Adipose tissue (tissue), 3 donors: ENCODE results near the gene NHLRC1. TPM values are rescaled to one million over a fixed set of nuclear protein-coding genes. Genes with fewer than 3 reads are reported as not detected.

Experiments used
- H3K27ac ChIP-seq: one replicate; pipeline ENCODE4 v1.5.1; 2013; ENCODE audit warnings: low read depth, low read length
- WGBS, 3 donors: extraction: QIAGEN DNeasy Blood & Tissue Kit; methylation state at CpG; one replicate each; pipeline ENCODE4 v1.1.7; 2013; 5-methylcytosine and 5-hydroxymethylcytosine counted together
- polyA plus RNA-seq, 3 donors: library from polyadenylated mRNA; stranded (reverse); fragments of 200-250 nt; gene quantifications; one replicate each; pipeline ENCODE4 v1.2.3, GENCODE V29; 2013
- donor health status: healthy with polysubstance abuse.
- donor health status: Bipolar disorder and iron deficiency.
- donor health status: healthy.

NHLRC1 gene
- polyA plus RNA-seq, 3 donors: 0.11 to 1.6 (median 1.5) TPM

DNA sequence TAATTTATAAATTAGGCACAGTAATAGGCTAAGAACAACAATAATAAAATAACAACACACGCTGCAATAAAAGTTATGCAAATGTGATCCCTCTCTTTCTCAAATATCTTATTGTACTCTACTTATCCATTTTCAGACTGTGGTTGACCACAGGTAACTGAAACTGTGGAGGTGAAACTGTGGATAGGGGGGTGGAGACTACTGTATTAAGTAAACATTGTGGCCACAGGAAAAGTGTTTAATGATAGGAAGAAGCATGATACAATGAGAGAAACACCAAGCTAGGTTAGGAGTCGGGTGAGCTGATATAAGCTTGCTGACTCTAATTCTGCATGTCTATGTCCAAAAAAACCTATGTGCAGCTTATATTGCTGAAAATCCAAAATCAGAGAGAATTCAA, 23.0 kb downstream of the NHLRC1 start:
- 73 to 97% (median 83%) methylated on average over 2 of the region's 2 CpGs for WGBS, 3 donors
- H3K27ac ChIP-seq: no peak overlapping the region

DNA sequence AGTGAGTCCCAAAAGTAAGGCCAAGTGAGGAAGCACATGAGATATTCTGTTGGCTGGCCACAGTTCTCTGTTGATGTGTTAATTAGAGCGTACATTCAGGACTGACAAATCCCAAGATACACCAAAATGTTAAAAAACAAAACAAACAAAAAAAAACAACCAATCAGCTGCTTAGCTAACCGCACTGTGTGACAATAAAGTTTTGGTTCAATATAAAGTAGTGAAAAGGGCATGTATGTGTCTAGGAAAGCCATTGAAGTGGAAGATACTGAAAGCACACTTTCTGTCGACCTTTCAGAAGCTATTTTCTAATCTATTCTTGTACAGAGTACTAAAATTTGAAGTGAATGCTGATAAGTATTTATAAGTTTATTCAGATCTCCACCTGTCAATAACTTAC, 26.1 kb downstream of the NHLRC1 start:
- 87 to 90% (median 88%) methylated on average over 3 of the region's 3 CpGs for WGBS, 3 donors
- no peak overlapping the region for H3K27ac ChIP-seq

DNA sequence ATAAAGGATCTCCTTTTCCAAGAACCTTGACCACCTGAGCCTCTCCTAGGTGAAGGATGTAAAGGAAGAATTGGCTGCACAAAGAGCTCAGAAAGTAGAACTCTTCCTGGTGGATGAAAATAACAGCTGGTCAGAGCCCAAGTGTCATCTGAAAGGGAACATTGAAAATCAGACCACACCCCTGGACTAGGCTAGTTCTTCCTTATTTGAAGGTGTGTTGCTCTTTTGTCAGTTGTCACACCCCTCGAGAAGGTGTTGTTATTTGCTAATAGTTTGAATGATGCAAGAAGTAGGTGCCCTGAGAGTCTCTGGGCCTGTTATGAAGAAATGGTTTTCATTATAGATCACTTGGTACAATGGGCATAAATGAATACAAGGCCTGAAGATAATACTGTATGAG, 31.1 kb downstream of the NHLRC1 start:
- WGBS, 3 donors: 73 to 90% (median 89%) methylated on average over 1 of the region's 1 CpG
- no peak overlapping the region for H3K27ac ChIP-seq

- H3K27ac ChIP-seq: no peak overlapping the region
- WGBS, 3 donors: 80 to 90% (median 85%) methylated on average over 1 of the region's 1 CpG
Observed at GRCh38 chr6:18090349-18090786, 32.1 kb downstream of the NHLRC1 start.

GRCh38 chr6:18088419-18089296, 33.8 kb downstream of the NHLRC1 start:
- H3K27ac ChIP-seq: no peak overlapping the region
- 61 to 85% (median 82%) methylated on average over 5 of the region's 5 CpGs for WGBS, 3 donors

DNA sequence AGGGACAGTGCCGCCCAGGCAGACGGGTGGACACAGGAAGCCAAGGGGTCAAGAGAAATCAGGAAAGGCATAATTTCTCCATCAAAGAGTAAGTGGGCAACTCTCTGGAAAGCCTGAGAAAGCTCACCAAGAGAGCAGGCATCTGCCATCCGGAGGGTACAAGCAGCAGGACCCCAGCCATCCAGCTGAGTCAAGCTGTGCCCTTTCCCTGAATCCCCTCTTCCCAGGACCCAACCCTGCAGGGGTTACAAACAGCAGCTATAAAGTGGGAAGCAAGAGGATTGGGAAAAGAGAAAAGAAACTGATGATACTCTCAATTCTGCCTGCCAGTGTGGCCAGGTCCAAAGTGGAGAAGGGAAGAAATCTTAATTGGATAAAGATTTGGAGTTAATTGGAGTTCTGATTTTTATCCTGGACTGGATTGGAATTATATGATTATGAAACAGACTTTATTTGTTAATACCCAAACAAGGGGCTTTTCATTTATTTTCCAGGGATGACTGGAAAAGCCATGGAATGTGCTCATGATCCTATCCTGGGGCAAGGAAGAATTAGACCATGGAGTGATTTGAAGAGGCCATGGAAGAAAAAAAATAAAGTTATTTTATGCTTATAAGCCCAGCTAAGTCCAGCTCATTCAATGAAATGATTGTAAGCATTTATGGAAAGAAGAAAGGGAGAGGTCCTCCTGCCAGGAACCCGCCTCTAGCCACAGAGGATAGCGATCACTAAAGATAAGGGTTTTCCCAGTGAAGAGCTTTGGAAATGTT, 34.9 kb downstream of the NHLRC1 start:
- H3K27ac ChIP-seq: no peak overlapping the region
- 81 to 89% (median 88%) methylated on average over 5 of the region's 5 CpGs for WGBS, 3 donors

GRCh38 chr6:18081025-18081668, 41.3 kb downstream of the NHLRC1 start:
- 79 to 84% (median 80%) methylated on average over 11 of the region's 11 CpGs for WGBS, 3 donors
- no peak overlapping the region for H3K27ac ChIP-seq

DNA sequence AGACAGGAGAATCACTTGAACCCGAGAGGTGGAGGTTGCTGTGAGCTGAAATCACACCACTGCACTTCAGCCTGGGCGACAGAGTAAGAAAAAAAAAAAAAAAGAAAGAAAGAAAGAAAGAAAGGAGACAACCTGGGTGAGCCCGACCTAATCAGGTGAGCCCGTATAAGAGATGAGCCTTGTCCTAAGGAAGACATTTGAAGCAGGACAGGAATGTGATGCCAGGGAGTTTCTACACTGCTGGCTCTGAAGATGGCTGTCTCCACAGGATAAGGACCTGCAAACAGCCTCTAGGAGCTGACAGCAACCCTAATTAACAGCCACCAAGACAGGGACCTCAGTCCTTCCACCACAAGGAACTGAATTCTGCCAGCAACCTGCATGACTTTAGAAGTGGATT, 41.9 kb downstream of the NHLRC1 start:
- no peak overlapping the region for H3K27ac ChIP-seq
- WGBS, 3 donors: 87 to 96% (median 90%) methylated on average over 4 of the region's 4 CpGs

- 74 to 89% (median 81%) methylated on average over 3 of the region's 3 CpGs for WGBS, 3 donors
- H3K27ac ChIP-seq: no peak overlapping the region
Observed at GRCh38 chr6:18078866-18079265, 43.6 kb downstream of the NHLRC1 start.

- H3K27ac ChIP-seq: no peak overlapping the region
- WGBS, 3 donors: 90 to 96% (median 90%) methylated on average over 4 of the region's 4 CpGs
Observed at GRCh38 chr6:18076231-18076630, 46.2 kb downstream of the NHLRC1 start.

DNA sequence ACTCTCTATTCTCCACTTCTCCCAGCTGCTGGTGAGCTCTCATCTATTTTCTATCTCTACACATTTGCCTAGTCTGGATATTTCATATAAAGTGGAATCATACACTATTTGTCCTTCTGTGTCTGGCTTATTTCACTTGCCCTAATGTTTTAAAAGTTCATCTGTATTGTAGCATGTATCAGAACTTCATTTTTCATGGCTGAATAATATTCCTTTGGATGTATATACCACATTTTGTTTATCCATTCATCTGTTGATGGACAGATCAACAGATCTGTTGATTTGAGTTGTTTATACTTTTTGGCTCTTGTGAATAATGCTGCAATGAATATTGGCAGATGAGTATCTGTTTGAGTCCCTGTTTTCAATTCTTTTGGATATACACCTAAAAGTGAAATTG, 49.6 kb downstream of the NHLRC1 start:
- H3K27ac ChIP-seq: no peak overlapping the region

GRCh38 chr6:18070486-18070885, 52.0 kb downstream of the NHLRC1 start:
- no peak overlapping the region for H3K27ac ChIP-seq
- WGBS, 3 donors: 79 to 93% (median 91%) methylated on average over 9 of the region's 9 CpGs

Other genes starting within 250 kb of the NHLRC1 start
- gene KIF13A, start 135.0 kb downstream of the NHLRC1 start, polyA plus RNA-seq: 10 to 100 TPM in 2 of 3 donors, 1 to 10 TPM in 1; 8.6 to 26.8 (median 21.8) TPM
- gene TPMT, start 32.4 kb upstream of the NHLRC1 start, polyA plus RNA-seq: 10 to 100 TPM in 1 of 3 donors, 1 to 10 TPM in 2; 7.5 to 11.2 (median 8.0) TPM
- gene KDM1B, start 32.7 kb upstream of the NHLRC1 start, polyA plus RNA-seq: 1 to 10 TPM; 4.0 to 9.7 (median 4.9) TPM
- 10 to 100 TPM; 16.1 to 53.3 (median 31.0) TPM for gene DEK, start 141.9 kb upstream of the NHLRC1 start, polyA plus RNA-seq